Transverse colon (tissue), 4 donors: Measurements from ENCODE around the gene CNOT6L.

ENCODE experiments used
- EP300 ChIP-seq: sonication (generic); formaldehyde crosslinking; IDR thresholded peaks from one replicate; pipeline ENCODE4 v1.6.1; 2017; ENCODE audit warnings: antibody characterized with exemption, low read depth
- POLR2A ChIP-seq: fragments of 450-650 bp; IDR thresholded peaks from one replicate; pipeline ENCODE4 v1.6.1; 2016; ENCODE audit warnings: antibody characterized with exemption, mild to moderate bottlenecking, moderate library complexity
- POLR2AphosphoS5 ChIP-seq, 3 donors: sonication (generic); formaldehyde crosslinking; IDR thresholded peaks; one replicate each; pipeline ENCODE4 v1.6.1; 2016; ENCODE audit warnings: antibody characterized with exemption in 3 of 3
- TF ChIP-seq, protein P1 (sequence below), 5 experiments: fragments of 200-600 bp in 3 of 5; fragments of 450-650 bp in 2 of 5; sonication (generic) in 3 of 5; IDR thresholded peaks; 1 replicate in 2 of 5; 2 replicates in 3 of 5; pipeline ENCODE4 v1.5.1; 2016 to 2017; ENCODE audit warnings: antibody characterized with exemption in 5 of 5, inconsistent platforms in 3 of 5, mild to moderate bottlenecking in 2 of 5, moderate library complexity in 1 of 5

DNA sequence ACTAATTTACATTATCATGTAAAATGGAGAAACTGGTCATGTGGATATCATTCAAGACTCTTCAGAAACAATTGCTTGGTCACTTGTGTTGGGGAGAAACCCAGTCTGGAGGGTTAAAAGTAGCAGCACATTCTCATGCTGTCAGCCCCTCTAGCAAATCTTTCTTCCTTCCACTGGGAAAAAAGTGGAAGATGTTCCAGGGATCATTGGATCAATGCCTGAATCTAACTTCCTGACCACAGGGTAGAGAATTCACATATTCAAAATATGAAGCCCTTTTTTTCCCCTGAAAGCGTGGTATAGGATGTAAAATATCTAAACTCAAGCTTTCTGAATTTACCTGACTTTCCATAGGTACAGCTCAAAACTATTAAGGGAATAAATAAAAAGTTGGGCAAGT, 115.5 kb downstream of the CNOT6L start:
- TF ChIP-seq, protein P1, sequence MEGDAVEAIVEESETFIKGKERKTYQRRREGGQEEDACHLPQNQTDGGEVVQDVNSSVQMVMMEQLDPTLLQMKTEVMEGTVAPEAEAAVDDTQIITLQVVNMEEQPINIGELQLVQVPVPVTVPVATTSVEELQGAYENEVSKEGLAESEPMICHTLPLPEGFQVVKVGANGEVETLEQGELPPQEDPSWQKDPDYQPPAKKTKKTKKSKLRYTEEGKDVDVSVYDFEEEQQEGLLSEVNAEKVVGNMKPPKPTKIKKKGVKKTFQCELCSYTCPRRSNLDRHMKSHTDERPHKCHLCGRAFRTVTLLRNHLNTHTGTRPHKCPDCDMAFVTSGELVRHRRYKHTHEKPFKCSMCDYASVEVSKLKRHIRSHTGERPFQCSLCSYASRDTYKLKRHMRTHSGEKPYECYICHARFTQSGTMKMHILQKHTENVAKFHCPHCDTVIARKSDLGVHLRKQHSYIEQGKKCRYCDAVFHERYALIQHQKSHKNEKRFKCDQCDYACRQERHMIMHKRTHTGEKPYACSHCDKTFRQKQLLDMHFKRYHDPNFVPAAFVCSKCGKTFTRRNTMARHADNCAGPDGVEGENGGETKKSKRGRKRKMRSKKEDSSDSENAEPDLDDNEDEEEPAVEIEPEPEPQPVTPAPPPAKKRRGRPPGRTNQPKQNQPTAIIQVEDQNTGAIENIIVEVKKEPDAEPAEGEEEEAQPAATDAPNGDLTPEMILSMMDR (IDR thresholded peaks at IDR 0.05) = no peak
- TF ChIP-seq POLR2A (no peak), POLR2AphosphoS5 (IDR thresholded peaks at IDR 0.05) (no peak), EP300 (no peak)
